HepG2 (cell line): ENCODE data around the gene PROX2. TPM values are rescaled to one million over a fixed set of nuclear protein-coding genes. Genes with fewer than 3 reads are reported as not detected.
A peak's percentile ranks its signal among the peaks of the same experiment; 100 is the strongest.

Source experiments
- BCL6 ChIP-seq: IDR thresholded peaks from 2 replicates; pipeline ENCODE4 v1.6.1; 2016; ENCODE audit warnings: missing genetic modification reagents, missing compliant biosample characterization
- DMAP1 ChIP-seq: IDR thresholded peaks from 2 replicates; pipeline ENCODE4 v1.6.1; 2016
- FOXP1 ChIP-seq, 2 experiments: fragments of 450-650 bp in 1 of 2; IDR thresholded peaks; 2 replicates each; pipeline ENCODE4 v1.6.1; 2017 to 2018; ENCODE audit warnings: antibody characterized with exemption in 1 of 2
- MEF2D ChIP-seq: sonication (generic); formaldehyde crosslinking; IDR thresholded peaks from 2 replicates; pipeline ENCODE4 v1.5.1; 2020; ENCODE audit warnings: mild to moderate bottlenecking, missing genetic modification reagents
- NFKBIZ ChIP-seq: IDR thresholded peaks from 2 replicates; pipeline ENCODE4 v1.6.1; 2018; ENCODE audit warnings: missing genetic modification reagents, missing compliant biosample characterization
- NR2F1 ChIP-seq, 2 experiments: fragments of 450-650 bp in 1 of 2; formaldehyde crosslinking in 1 of 2; IDR thresholded peaks; 2 replicates each; pipeline versions ENCODE4 v1.5.0 to v1.6.1; 2016 to 2020; ENCODE audit warnings: mild to moderate bottlenecking in 1 of 2, missing compliant biosample characterization in 1 of 2, missing genetic modification reagents in 1 of 2, moderate library complexity in 1 of 2
- PRMT3 ChIP-seq: sonication (generic); formaldehyde crosslinking; IDR thresholded peaks from 2 replicates; pipeline ENCODE4 v1.8.1; 2022; ENCODE audit warnings: low read depth, mild to moderate bottlenecking, moderate library complexity, missing genetic modification reagents, borderline replicate concordance
- REPIN1 ChIP-seq: sonication (generic); formaldehyde crosslinking; IDR thresholded peaks from 2 replicates; pipeline ENCODE4 v1.8.0; 2022; ENCODE audit warnings: missing genetic modification reagents, low read depth, mild to moderate bottlenecking, borderline replicate concordance
- SCMH1 ChIP-seq: sonication (generic); formaldehyde crosslinking; IDR thresholded peaks from 2 replicates; pipeline ENCODE4 v1.9.0; 2021; ENCODE audit warnings: missing genetic modification reagents, mild to moderate bottlenecking, borderline replicate concordance
- SETDB1 ChIP-seq: sonication (generic); formaldehyde crosslinking; IDR thresholded peaks from 2 replicates; pipeline ENCODE4 v1.5.1; 2020; ENCODE audit warnings: missing genetic modification reagents, mild to moderate bottlenecking, borderline replicate concordance
- ZBTB3 ChIP-seq: sonication (generic); formaldehyde crosslinking; IDR thresholded peaks from 2 replicates; pipeline ENCODE4 v1.4.0; 2020; ENCODE audit warnings: low read depth, mild to moderate bottlenecking, moderate library complexity, missing genetic modification reagents, borderline replicate concordance
- ZNF3 ChIP-seq: IDR thresholded peaks from 2 replicates; pipeline ENCODE4 v1.7.0; 2017; ENCODE audit warnings: inconsistent platforms
- polyA plus RNA-seq, 8 experiments: library from polyadenylated mRNA; depleted of rRNA in 3 of 8; stranded (reverse) in 7 of 8; unstranded in 1 of 8; fragments of >200 nt; fragmentation: Illumina TruSeq in 4 of 8; extraction: Trizol in 4 of 8; gene quantifications; 2 replicates each; pipeline versions ENCODE4 v1.2.1 to v1.2.3, GENCODE V29; 2011 to 2016; ENCODE audit warnings: low read depth in 4 of 8, missing spikeins in 1 of 8, mixed read lengths in 1 of 8; ENCODE audit not compliant: insufficient read depth in 1 of 8
- total RNA-seq, 5 experiments: library from RNA; depleted of rRNA; stranded (reverse); fragments of >200 nt; fragmentation: Illumina TruSeq; extraction: Trizol; gene quantifications; 2 replicates each; pipeline ENCODE4 v1.2.3, GENCODE V29; 2016; ENCODE audit warnings: low read depth in 1 of 5
- TF ChIP-seq, protein P1 (sequence below): sonication (generic); formaldehyde crosslinking; IDR thresholded peaks from 2 replicates; pipeline ENCODE4 v1.4.0; 2020; ENCODE audit warnings: missing genetic modification reagents, mild to moderate bottlenecking, borderline replicate concordance
- TF ChIP-seq, protein P2 (sequence below): sonication (generic); formaldehyde crosslinking; conservative IDR thresholded peaks from 2 replicates; pipeline ENCODE4 v1.4.0; 2020; ENCODE audit warnings: missing genetic modification reagents
- TF ChIP-seq, protein P3 (sequence below): sonication (generic); formaldehyde crosslinking; IDR thresholded peaks from 2 replicates; pipeline ENCODE4 v1.4.0; 2020; ENCODE audit warnings: missing genetic modification reagents

Gene PROX2
- total and polyA plus RNA-seq, 2 of the 13 experiments (the other 11 are each of a cell fraction or from before 2014, with no cell fraction given): not detected

DNA sequence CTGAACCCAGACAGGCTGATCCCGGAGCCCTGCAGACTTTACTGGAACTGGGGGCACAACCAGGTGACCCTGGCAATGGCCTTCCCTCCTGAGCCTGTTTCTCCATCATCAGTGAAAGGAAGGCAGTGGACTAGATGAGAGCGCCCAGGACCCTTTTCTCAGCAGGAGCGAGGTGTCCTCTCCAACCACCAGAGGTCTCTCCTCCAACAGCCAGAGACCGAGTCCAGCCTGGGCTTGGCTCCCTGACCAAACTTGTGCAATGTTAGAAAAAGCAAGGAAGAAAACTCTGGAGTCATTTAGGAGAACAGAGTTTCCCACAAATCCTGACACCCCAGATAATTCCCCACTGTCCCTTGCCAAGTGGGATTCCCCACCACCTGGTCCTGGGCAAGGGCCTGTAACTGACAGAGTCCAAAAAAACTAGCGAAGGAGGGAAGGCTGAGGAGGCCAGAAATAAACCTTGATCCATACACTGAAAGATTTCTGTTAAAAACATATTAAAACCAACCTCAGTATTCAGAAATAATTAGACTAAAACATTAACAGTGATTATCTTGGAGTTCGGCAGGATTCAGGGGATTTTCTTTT lies 38.1 kb upstream of the PROX2 start (continued):
- TF ChIP-seq, protein P1, sequence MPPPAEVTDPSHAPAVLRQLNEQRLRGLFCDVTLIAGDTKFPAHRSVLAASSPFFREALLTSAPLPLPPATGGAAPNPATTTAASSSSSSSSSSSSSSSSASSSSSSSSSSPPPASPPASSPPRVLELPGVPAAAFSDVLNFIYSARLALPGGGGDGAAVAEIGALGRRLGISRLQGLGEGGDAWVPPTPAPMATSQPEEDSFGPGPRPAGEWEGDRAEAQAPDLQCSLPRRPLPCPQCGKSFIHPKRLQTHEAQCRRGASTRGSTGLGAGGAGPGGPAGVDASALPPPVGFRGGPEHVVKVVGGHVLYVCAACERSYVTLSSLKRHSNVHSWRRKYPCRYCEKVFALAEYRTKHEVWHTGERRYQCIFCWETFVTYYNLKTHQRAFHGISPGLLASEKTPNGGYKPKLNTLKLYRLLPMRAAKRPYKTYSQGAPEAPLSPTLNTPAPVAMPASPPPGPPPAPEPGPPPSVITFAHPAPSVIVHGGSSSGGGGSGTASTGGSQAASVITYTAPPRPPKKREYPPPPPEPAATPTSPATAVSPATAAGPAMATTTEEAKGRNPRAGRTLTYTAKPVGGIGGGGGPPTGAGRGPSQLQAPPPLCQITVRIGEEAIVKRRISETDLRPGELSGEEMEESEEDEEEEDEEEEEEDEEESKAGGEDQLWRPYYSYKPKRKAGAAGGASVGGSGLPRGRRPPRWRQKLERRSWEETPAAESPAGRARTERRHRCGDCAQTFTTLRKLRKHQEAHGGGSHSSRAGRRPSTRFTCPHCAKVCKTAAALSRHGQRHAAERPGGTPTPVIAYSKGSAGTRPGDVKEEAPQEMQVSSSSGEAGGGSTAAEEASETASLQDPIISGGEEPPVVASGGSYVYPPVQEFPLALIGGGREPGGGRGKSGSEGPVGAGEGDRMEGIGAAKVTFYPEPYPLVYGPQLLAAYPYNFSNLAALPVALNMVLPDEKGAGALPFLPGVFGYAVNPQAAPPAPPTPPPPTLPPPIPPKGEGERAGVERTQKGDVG (CRISPR knock-in tag): no peak
- TF ChIP-seq REPIN1 (CRISPR knock-in tag) (peak; percentile 29; the same call in 1 of the 2 replicates), SCMH1 (CRISPR knock-in tag) (no peak), PRMT3 (CRISPR knock-in tag) (no peak), NR2F1 (CRISPR knock-in tag; IDR thresholded peaks at IDR 0.05) (no peak), DMAP1 (CRISPR knock-in tag) (no peak), MEF2D (CRISPR knock-in tag) (no peak), BCL6 (CRISPR knock-in tag) (no peak), SETDB1 (CRISPR knock-in tag) (no peak), NFKBIZ (CRISPR knock-in tag) (no peak), FOXP1 (IDR thresholded peaks at IDR 0.05) (no peak), FOXP1 (CRISPR knock-in tag; IDR thresholded peaks at IDR 0.05) (no peak), ZBTB3 (CRISPR knock-in tag) (no peak), ZNF3 (CRISPR knock-in tag) (no peak)
- TF ChIP-seq, protein P2, sequence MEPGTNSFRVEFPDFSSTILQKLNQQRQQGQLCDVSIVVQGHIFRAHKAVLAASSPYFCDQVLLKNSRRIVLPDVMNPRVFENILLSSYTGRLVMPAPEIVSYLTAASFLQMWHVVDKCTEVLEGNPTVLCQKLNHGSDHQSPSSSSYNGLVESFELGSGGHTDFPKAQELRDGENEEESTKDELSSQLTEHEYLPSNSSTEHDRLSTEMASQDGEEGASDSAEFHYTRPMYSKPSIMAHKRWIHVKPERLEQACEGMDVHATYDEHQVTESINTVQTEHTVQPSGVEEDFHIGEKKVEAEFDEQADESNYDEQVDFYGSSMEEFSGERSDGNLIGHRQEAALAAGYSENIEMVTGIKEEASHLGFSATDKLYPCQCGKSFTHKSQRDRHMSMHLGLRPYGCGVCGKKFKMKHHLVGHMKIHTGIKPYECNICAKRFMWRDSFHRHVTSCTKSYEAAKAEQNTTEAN (CRISPR knock-in tag): no peak
- TF ChIP-seq, protein P3, sequence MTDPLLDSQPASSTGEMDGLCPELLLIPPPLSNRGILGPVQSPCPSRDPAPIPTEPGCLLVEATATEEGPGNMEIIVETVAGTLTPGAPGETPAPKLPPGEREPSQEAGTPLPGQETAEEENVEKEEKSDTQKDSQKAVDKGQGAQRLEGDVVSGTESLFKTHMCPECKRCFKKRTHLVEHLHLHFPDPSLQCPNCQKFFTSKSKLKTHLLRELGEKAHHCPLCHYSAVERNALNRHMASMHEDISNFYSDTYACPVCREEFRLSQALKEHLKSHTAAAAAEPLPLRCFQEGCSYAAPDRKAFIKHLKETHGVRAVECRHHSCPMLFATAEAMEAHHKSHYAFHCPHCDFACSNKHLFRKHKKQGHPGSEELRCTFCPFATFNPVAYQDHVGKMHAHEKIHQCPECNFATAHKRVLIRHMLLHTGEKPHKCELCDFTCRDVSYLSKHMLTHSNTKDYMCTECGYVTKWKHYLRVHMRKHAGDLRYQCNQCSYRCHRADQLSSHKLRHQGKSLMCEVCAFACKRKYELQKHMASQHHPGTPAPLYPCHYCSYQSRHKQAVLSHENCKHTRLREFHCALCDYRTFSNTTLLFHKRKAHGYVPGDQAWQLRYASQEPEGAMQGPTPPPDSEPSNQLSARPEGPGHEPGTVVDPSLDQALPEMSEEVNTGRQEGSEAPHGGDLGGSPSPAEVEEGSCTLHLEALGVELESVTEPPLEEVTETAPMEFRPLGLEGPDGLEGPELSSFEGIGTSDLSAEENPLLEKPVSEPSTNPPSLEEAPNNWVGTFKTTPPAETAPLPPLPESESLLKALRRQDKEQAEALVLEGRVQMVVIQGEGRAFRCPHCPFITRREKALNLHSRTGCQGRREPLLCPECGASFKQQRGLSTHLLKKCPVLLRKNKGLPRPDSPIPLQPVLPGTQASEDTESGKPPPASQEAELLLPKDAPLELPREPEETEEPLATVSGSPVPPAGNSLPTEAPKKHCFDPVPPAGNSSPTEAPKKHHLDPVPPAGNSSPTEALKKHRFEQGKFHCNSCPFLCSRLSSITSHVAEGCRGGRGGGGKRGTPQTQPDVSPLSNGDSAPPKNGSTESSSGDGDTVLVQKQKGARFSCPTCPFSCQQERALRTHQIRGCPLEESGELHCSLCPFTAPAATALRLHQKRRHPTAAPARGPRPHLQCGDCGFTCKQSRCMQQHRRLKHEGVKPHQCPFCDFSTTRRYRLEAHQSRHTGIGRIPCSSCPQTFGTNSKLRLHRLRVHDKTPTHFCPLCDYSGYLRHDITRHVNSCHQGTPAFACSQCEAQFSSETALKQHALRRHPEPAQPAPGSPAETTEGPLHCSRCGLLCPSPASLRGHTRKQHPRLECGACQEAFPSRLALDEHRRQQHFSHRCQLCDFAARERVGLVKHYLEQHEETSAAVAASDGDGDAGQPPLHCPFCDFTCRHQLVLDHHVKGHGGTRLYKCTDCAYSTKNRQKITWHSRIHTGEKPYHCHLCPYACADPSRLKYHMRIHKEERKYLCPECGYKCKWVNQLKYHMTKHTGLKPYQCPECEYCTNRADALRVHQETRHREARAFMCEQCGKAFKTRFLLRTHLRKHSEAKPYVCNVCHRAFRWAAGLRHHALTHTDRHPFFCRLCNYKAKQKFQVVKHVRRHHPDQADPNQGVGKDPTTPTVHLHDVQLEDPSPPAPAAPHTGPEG (CRISPR knock-in tag): no peak
